ENCODE measurements around the gene NANS. TPM values are rescaled to one million over a fixed set of nuclear protein-coding genes. Genes with fewer than 3 reads are reported as not detected.

Gene NANS
- total and polyA plus RNA-seq, 8 donors = 22.8 to 36.5 (median 30.5) TPM

GRCh38 chr9:98022447-98022846 is 34.1 kb upstream of the NANS start:
- no peak for ATAC-seq
- WGBS, 2 donors = 85 to 91% methylated on average over 8 of the region's 8 CpGs
- Histone ChIP-seq H3K9me3 (no peaks in the 10 kb centered on the region), H3K36me3 (peaks cover 0 to 12% (median 0%) of the 10 kb centered on the region in 3 donors), H3K27ac (no peak overlapping the region), H3K4me3 (no peak overlapping the region), H3K4me1 (no peaks in the 10 kb centered on the region), H3K27me3 (no peaks in the 10 kb centered on the region)
- FAIRE-seq = no peak
- no peak for DNase-seq
- intact Hi-C loops (cut with DNase I) = no loop called here
- no peak for TF ChIP-seq CTCF (IDR thresholded peaks at IDR 0.05)

- Histone ChIP-seq H3K27ac (no peak overlapping the region), H3K27me3 (no peaks in the 10 kb centered on the region), H3K36me3 (no peaks in the 10 kb centered on the region), H3K4me1 (no peaks in the 10 kb centered on the region), H3K9me3 (no peaks in the 10 kb centered on the region), H3K4me3 (no peak overlapping the region)
- no peak for TF ChIP-seq CTCF (IDR thresholded peaks at IDR 0.05)
- intact Hi-C loops (cut with DNase I) = no loop called here
- DNase-seq (no peak), ATAC-seq (no peak), FAIRE-seq (no peak)
- 91 to 96% methylated on average over 1 of the region's 1 CpG for WGBS, 2 donors
Observed at GRCh38 chr9:98024702-98025101, 31.8 kb upstream of the NANS start.

GRCh38 chr9:98031169-98031568 is 25.4 kb upstream of the NANS start:
- intact Hi-C loops (cut with DNase I) = loop anchor here in 2 of 3 donors (10.0 kb wide), 2 partner anchors 96 to 106 kb away; partner anchors contain the start of genes HEMGN (in 1 of the 2) and TRMO (in 1 of the 2)
- DNase-seq (no peak), FAIRE-seq (no peak), ATAC-seq (no peak)
- no peaks in the 10 kb centered on the region for H3K9me3 ChIP-seq
- H3K4me1 ChIP-seq = no peaks in the 10 kb centered on the region
- H3K4me3 ChIP-seq = no peak overlapping the region
- no peak for TF ChIP-seq CTCF (IDR thresholded peaks at IDR 0.05)
- no peaks in the 10 kb centered on the region for H3K36me3 ChIP-seq
- no peak overlapping the region for H3K27ac ChIP-seq
- no peaks in the 10 kb centered on the region for H3K27me3 ChIP-seq

GRCh38 chr9:98031935-98032334 is 24.6 kb upstream of the NANS start:
- no peaks in the 10 kb centered on the region for H3K36me3 ChIP-seq
- no peaks in the 10 kb centered on the region for H3K4me1 ChIP-seq
- no peak for ATAC-seq
- intact Hi-C loops (cut with DNase I) = loop anchor here in 2 of 3 donors (10.0 kb wide), 2 partner anchors 97 to 107 kb away; partner anchors contain the start of genes HEMGN (in 1 of the 2) and TRMO (in 1 of the 2)
- H3K27ac ChIP-seq = no peak overlapping the region
- no peaks in the 10 kb centered on the region for H3K27me3 ChIP-seq
- H3K4me3 ChIP-seq = no peak overlapping the region
- FAIRE-seq = no peak
- DNase-seq = no peak
- H3K9me3 ChIP-seq = no peaks in the 10 kb centered on the region
- WGBS, 2 donors = 89 to 95% methylated on average over 1 of the region's 1 CpG
- no peak for TF ChIP-seq CTCF (IDR thresholded peaks at IDR 0.05)
